GM03348 (cell line): ENCODE measurements around the gene EML6.
"Not testable (repeated sequence)": the region's sequence is repeated elsewhere in the genome, so short reads cannot be mapped to it uniquely, and the experiment has no call there.

Source experiments
- DNase-seq: peaks from one replicate; pipeline ENCODE4 v3.0.0; 2012; ENCODE audit warnings: low spot score

EML6 gene

DNA sequence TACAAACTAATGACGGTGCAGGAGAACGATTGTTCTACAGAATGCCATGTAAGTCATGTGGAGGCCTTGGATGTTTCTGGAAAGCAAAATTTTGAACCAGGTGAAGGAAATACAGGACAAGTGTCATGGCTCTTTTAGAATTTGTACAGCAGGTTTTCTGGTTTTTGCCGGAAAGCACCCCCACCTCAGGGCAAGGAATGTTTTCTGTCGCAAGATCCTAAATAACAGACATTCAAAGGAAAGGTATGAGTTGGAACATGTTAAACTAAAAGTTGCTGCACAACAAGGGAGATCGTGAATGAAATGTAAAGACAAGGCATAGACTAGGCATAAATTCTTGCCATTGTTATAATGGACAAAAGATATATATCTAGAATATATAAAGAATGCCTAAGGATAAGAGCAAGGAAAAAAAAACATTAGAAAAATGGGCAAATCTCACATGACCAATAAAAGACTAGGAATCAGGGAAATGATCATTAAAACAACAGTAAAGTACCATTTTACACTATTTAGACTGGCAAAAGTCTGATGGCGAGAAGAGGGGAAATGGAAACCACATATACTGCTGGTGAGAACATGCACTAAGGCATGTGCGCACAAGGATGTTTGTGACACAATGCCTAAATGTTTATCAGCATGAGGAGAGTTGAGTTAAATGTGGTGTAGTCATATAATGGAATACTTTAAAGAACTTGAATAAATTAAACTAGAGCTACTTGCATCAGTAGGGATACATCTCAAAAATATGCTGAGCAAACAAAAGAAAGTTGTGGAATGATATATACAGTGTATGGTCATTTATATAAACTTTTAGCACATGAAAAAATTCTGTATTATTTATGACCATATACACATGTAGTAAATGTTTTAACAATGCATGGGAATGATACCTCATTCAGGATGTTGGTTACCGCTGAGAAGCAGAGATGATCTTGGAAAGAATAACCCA is 127.0 kb downstream of the EML6 start:
- DNase-seq, result no peak

- no peak for DNase-seq
These were observed 130.3 kb downstream of the EML6 start for GRCh38 chr2:54853616-54854310.

- DNase-seq, result no peak
These were observed 132.0 kb downstream of the EML6 start for GRCh38 chr2:54855434-54855833.

- no peak for DNase-seq
These were observed 134.7 kb downstream of the EML6 start for GRCh38 chr2:54858021-54858681.

DNA sequence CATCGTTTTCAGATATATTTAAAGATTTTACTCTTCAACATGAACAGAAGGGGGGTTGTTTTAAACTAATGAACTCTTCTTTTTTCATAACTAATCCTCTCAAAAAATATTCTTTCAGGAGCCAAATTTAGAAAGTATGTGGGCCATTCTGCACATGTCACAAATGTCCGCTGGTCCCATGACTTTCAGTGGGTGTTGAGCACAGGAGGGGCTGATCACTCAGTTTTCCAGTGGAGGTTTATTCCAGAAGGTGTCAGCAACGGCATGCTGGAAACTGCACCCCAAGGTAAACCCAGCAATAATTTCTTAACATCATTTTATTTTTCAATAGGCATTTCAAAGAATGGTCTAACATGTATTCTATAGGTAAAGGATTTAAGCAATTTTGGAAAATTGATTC is 136.0 kb downstream of the EML6 start:
- DNase-seq, result no peak

DNA sequence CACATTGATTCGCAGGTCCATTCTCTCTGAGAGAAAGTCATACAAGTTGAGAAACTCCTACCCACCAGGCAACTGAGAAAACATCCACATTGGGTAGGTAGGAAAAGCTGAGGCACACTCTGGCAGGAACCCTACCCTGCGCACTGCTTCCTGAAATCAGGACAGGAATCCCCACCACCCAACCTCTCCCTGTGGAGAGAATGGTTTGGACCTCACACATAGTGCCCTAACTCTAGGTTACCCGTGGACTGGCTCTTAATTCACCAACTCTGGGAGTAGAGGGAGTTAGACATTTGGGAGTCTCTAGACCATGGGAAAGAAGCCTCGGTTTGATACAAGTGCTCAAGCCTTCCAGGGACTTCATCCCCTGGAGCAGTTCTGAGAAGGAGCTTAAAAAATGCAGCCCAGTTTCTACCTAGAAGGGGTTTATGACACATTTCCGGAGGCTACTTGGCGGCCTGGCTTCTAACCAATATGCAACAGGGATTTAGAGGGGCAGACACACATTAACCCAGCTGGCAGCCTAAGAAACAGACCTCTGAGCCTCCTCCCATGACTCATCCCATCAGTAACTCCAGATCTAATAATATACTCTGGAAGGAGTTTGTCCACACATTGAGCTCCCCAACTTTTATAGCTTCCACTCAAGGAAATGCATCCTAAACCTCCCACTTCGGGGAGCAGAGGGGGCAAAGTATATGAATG is 136.7 kb downstream of the EML6 start:
- peak; percentile 80 for DNase-seq

- no peak for DNase-seq
These were observed 138.8 kb downstream of the EML6 start for GRCh38 chr2:54862229-54862628.

DNA sequence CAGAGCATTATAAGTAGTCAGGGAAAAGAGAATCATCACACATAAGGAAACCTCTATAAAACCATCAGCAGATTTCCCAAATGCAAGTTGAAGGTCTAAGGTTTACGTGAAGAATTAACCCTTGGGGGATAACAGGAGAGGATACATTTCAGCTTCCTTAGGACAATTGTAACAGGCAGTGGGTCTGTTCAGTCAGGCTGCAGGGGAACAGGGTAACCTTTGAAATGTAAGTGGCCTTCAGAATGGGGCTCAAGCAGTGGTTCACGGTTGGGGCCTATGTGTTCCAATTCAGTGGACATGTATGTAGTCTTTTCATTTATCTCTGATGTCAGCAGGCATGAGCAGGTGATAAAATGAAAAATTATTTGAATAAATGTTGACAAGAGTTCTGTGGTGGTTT is 139.3 kb downstream of the EML6 start:
- DNase-seq, result no peak

- DNase-seq, result no peak
These were observed 140.2 kb downstream of the EML6 start for GRCh38 chr2:54863660-54864059.

DNA sequence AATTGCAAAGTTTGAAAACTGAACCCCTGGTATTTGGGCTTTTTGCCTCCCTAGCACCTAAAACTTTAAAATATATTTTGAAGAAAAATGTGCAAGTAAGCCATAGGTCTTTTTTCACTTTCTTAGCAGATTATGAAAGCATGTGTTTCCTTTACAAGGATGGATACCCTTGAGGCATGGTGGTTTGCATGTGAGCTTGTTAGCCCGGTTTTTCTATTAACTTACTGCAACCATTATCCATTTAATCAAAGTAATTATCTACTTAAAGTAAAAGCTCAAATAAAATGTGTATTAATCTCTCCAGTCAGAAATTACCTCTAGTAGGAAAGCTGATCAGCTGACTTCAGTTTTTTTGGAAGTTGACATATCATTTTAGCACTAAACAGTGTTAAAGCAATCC is 140.6 kb downstream of the EML6 start:
- no peak for DNase-seq

GRCh38 chr2:54864727-54865126 is 141.3 kb downstream of the EML6 start:
- DNase-seq, result no peak

DNA sequence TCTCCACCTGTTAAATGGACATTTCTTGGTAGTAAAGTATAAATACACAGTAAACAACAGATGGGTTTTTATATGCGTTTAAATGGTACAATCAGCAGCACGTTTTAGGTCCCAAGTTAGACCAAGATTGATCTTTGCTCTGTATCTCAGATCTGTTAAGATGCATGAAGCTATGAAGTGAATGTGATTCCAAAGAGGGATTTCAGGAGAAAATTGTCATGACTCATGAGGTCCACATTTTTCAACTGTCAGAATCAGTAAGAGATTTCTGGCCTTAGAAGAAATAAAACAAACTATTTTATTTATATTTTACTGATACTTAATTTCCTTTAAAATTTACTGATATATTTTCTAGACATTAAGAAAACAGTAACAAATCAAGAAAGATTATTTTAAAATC is 142.7 kb downstream of the EML6 start:
- DNase-seq, result no peak

- no peak for DNase-seq
These were observed 143.4 kb downstream of the EML6 start for GRCh38 chr2:54866868-54867267.

DNA sequence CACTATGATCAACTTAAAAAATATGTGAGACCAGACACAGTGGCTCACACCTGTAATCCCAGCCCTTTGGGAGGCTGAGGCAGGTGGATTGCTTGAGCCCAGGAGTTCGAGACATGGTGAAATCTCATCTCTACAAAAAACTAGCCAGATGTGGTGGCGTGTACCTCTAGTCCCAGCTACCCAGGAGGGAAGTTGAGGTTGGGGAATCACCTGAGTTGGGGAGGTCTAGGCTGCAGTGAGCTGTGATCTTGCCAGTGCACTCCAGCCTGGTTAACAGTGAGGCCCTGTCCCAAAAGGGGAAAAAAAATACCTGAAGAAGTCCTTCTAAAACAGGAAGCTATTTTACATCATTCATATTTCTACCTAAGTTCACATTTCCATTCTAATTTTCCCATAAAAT is 144.0 kb downstream of the EML6 start:
- DNase-seq, result no peak

DNA sequence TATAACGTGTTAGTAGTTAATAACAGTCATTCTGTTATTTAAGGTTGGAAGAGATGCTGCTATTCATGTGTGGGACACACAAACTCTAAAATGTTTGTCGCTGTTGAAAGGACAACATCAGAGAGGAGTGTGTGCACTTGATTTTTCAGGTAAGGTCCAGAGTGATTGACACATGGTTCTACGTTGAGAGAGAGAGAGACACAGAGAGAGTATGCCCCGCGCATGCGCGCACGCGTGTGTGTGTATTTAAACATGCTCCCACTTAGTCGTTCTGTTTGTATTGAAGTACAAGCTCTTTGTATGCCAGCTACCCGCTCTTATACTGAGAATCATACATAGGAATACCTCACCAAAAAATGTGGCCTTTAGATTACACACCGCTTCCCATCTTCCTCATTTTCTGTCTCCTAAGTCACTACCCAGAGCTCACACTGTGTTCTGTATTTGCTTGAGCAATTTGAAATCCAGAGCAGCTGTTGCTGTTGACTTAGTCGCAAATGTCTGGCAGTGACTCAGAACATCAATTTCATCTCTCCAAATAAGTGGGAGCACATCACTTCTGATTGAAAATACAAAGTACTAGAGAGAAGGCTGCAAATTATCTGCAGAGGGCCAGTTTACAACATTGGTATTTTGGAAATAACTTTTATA is 148.1 kb downstream of the EML6 start:
- DNase-seq, result peak; percentile 43

- DNase-seq, result no peak
These were observed 149.3 kb downstream of the EML6 start for GRCh38 chr2:54872780-54873179.

GRCh38 chr2:54873236-54873635 is 149.8 kb downstream of the EML6 start:
- DNase-seq, result not testable (repeated sequence)

GRCh38 chr2:54876764-54877163 is 153.3 kb downstream of the EML6 start:
- DNase-seq, result no peak

DNA sequence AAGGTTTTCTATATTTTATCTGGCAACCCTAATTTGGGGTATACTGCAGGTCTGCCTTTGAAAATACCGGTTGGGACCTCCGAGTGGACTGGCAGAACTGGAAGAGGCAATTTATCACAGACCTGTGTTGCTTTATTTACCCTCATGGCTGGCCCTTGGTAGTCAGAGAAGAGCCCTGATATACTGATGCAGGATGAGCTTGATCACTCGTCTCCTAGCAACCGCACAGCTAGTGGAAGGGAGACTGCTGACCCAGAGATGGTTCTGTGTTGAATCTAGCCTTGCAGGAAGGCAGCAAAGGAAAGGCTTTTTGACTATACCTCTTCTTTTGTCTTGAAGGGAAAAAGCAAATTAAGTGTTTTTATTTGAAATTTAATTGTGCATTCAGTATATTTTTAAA is 154.7 kb downstream of the EML6 start:
- DNase-seq, result no peak

DNA sequence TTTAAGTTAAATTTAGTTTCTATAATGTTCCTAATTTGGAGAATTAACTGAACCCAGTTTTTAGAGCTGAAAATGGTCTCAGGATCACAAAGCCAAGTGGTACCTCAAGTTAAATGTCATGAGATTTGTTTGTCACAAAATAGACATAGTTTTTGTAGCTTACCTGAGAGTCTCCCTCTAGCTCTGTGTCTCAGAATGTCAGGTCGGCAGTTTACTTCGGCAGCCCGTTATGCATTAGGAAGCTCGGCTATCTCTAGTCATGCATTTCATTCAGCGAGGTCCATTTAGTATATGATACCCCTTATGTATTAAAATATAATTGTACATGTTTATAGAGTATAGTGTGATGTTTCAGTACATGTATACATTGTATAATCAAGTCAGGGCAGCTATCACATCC is 155.6 kb downstream of the EML6 start:
- DNase-seq, result no peak

GRCh38 chr2:54879598-54880332 is 156.3 kb downstream of the EML6 start:
- DNase-seq, result no peak
